ENCODE results near the gene ARHGAP35.

- TF ChIP-seq, protein P1, sequence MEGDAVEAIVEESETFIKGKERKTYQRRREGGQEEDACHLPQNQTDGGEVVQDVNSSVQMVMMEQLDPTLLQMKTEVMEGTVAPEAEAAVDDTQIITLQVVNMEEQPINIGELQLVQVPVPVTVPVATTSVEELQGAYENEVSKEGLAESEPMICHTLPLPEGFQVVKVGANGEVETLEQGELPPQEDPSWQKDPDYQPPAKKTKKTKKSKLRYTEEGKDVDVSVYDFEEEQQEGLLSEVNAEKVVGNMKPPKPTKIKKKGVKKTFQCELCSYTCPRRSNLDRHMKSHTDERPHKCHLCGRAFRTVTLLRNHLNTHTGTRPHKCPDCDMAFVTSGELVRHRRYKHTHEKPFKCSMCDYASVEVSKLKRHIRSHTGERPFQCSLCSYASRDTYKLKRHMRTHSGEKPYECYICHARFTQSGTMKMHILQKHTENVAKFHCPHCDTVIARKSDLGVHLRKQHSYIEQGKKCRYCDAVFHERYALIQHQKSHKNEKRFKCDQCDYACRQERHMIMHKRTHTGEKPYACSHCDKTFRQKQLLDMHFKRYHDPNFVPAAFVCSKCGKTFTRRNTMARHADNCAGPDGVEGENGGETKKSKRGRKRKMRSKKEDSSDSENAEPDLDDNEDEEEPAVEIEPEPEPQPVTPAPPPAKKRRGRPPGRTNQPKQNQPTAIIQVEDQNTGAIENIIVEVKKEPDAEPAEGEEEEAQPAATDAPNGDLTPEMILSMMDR (IDR thresholded peaks at IDR 0.05 in 8 of 11, conservative IDR thresholded peaks at IDR 0.05 in 3 of 11) = no peak
- no peak for TF ChIP-seq POLR2A (IDR thresholded peaks at IDR 0.05)
Measured at GRCh38 chr19:46848389-46848788, 12.4 kb upstream of the ARHGAP35 start.
